GM12892 (cell line): ENCODE results near the gene PSMA6.

ENCODE experiments used
- DNase-seq: peaks from one replicate; pipeline ENCODE4 v3.0.0; 2011; ENCODE audit not compliant: insufficient read length
- FAIRE-seq: peaks from 2 replicates; lab custom pipeline; 2011; peaks lifted over from hg19 to GRCh38; lab: Jason Lieb, UNC
- POLR2A ChIP-seq: IDR thresholded peaks from 2 replicates; pipeline ENCODE4 v1.6.1; 2011; ENCODE audit warnings: low read depth, low read length, control low read depth
- POLR2AphosphoS5 ChIP-seq: IDR thresholded peaks from 2 replicates; pipeline ENCODE4 v1.6.1; 2011; ENCODE audit warnings: low read depth, low read length, control low read depth
- TAF1 ChIP-seq: IDR thresholded peaks from 2 replicates; pipeline ENCODE4 v1.6.1; 2011; ENCODE audit warnings: low read depth, mild to moderate bottlenecking, control low read depth, low read length, borderline replicate concordance

PSMA6 gene

GRCh38 chr14:35365130-35366055, 73.2 kb downstream of the PSMA6 start:
- DNase-seq (no peak), FAIRE-seq (peak; percentile 46)
- no peak for TF ChIP-seq TAF1
- no peak for TF ChIP-seq POLR2AphosphoS5
- no peak for TF ChIP-seq POLR2A

GRCh38 chr14:35366056-35366451, 73.9 kb downstream of the PSMA6 start:
- FAIRE-seq (no peak), DNase-seq (no peak)
- TF ChIP-seq POLR2AphosphoS5, result no peak

GRCh38 chr14:35366521-35366976, 74.4 kb downstream of the PSMA6 start:
- TF ChIP-seq POLR2AphosphoS5 (no peak), POLR2A (no peak), TAF1 (no peak)
- DNase-seq (no peak), FAIRE-seq (no peak)

GRCh38 chr14:35367056-35367372, 74.8 kb downstream of the PSMA6 start:
- FAIRE-seq (no peak), DNase-seq (no peak)
- TF ChIP-seq POLR2A, result no peak
- TF ChIP-seq POLR2AphosphoS5, result no peak
- no peak for TF ChIP-seq TAF1
